Measurements from ENCODE around the gene LRRC28. TPM values are rescaled to one million over a fixed set of nuclear protein-coding genes. Genes with fewer than 3 reads are reported as not detected.
"Not testable (repeated sequence)": the region's sequence is repeated elsewhere in the genome, so short reads cannot be mapped to it uniquely, and the experiment has no call there.

LRRC28 gene
- total and polyA plus RNA-seq, 2 donors = 14.3 to 34.7 TPM

- not testable (repeated sequence) for H3K36me3 ChIP-seq (ENCODE audit: insufficient read depth); DNase-seq (ENCODE audit: extremely low spot score); H3K27ac ChIP-seq (ENCODE audit: low read depth); H3K4me3 ChIP-seq (ENCODE audit: low read depth, low read length); H3K4me1 ChIP-seq (ENCODE audit: insufficient read depth)
- 97% methylated on average over 6 of the region's 6 CpGs for WGBS
Observed at GRCh38 chr15:99234160-99234559, 17.1 kb upstream of the LRRC28 start.

GRCh38 chr15:99238849-99239248 is 12.4 kb upstream of the LRRC28 start:
- H3K27ac ChIP-seq (ENCODE audit: low read depth) = no peak overlapping the region
- peaks cover 2% of the 10 kb centered on the region for H3K36me3 ChIP-seq (ENCODE audit: insufficient read depth)
- 87% methylated on average over 3 of the region's 3 CpGs for WGBS
- H3K4me3 ChIP-seq (ENCODE audit: low read depth, low read length) = no peak overlapping the region
- DNase-seq (ENCODE audit: extremely low spot score) = no peak
- no peaks in the 10 kb centered on the region for H3K4me1 ChIP-seq (ENCODE audit: insufficient read depth)

- no peak overlapping the region for H3K4me3 ChIP-seq (ENCODE audit: low read depth, low read length)
- no peaks in the 10 kb centered on the region for H3K4me1 ChIP-seq (ENCODE audit: insufficient read depth)
- H3K36me3 ChIP-seq (ENCODE audit: insufficient read depth) = peaks cover 2% of the 10 kb centered on the region
- H3K27ac ChIP-seq (ENCODE audit: low read depth) = no peak overlapping the region
- 68% methylated on average over 1 of the region's 1 CpG for WGBS
- DNase-seq (ENCODE audit: extremely low spot score) = no peak
Observed at GRCh38 chr15:99239545-99240198, 11.6 kb upstream of the LRRC28 start.

GRCh38 chr15:99241752-99242151 is 9.5 kb upstream of the LRRC28 start:
- Histone ChIP-seq H3K36me3 (ENCODE audit: insufficient read depth) (peaks cover 2% of the 10 kb centered on the region), H3K4me3 (ENCODE audit: low read depth, low read length) (no peak overlapping the region), H3K27ac (ENCODE audit: low read depth) (no peak overlapping the region), H3K4me1 (ENCODE audit: insufficient read depth) (no peaks in the 10 kb centered on the region)
- DNase-seq (ENCODE audit: extremely low spot score) = no peak
- 94% methylated on average over 9 of the region's 9 CpGs for WGBS

- H3K27ac ChIP-seq (ENCODE audit: low read depth) = no peak overlapping the region
- WGBS = 93% methylated on average over 4 of the region's 4 CpGs
- DNase-seq (ENCODE audit: extremely low spot score) = no peak
- H3K36me3 ChIP-seq (ENCODE audit: insufficient read depth) = peaks cover 2% of the 10 kb centered on the region
- no peak overlapping the region for H3K4me3 ChIP-seq (ENCODE audit: low read depth, low read length)
- peaks cover 1% of the 10 kb centered on the region for H3K4me1 ChIP-seq (ENCODE audit: insufficient read depth)
Observed at GRCh38 chr15:99244306-99244705, 7.0 kb upstream of the LRRC28 start.

GRCh38 chr15:99247062-99247461 is 4.2 kb upstream of the LRRC28 start:
- Histone ChIP-seq H3K4me3 (ENCODE audit: low read depth, low read length) (no peak overlapping the region), H3K27ac (ENCODE audit: low read depth) (no peak overlapping the region), H3K36me3 (ENCODE audit: insufficient read depth) (no peaks in the 10 kb centered on the region), H3K4me1 (ENCODE audit: insufficient read depth) (peaks cover 1% of the 10 kb centered on the region)
- no peak for DNase-seq (ENCODE audit: extremely low spot score)
- 79% methylated on average over 3 of the region's 3 CpGs for WGBS

- 74% methylated on average over 7 of the region's 7 CpGs for WGBS
- no peaks in the 10 kb centered on the region for H3K36me3 ChIP-seq (ENCODE audit: insufficient read depth)
- H3K27ac ChIP-seq (ENCODE audit: low read depth) = no peak overlapping the region
- peaks cover 1% of the 10 kb centered on the region for H3K4me1 ChIP-seq (ENCODE audit: insufficient read depth)
- no peak overlapping the region for H3K4me3 ChIP-seq (ENCODE audit: low read depth, low read length)
- no peak for DNase-seq (ENCODE audit: extremely low spot score)
Observed at GRCh38 chr15:99248000-99248715, 3.1 kb upstream of the LRRC28 start.

- no peak within 1 kb of the TSS for H3K27ac ChIP-seq (ENCODE audit: low read depth)
- no peaks in the 10 kb centered on the region for H3K36me3 ChIP-seq (ENCODE audit: insufficient read depth)
- WGBS = 6% methylated on average over 14 of the region's 14 CpGs
- H3K4me3 ChIP-seq (ENCODE audit: low read depth, low read length) = peak within 1 kb of the TSS; percentile 60
- DNase-seq (ENCODE audit: extremely low spot score) = peak; percentile 86
- H3K4me1 ChIP-seq (ENCODE audit: insufficient read depth) = peaks cover 1% of the 10 kb centered on the region
Observed at GRCh38 chr15:99249270-99249841, 1.9 kb upstream of the LRRC28 start, which contains the start of gene TTC23. Gene TTC23, minus strand, starts transcription at chr15:99249581. Its CDS starts 20,869 bp downstream, at chr15:99228712.

GRCh38 chr15:99250001-99250400 is 1.3 kb upstream of the LRRC28 start:
- peaks cover 1% of the 10 kb centered on the region for H3K4me1 ChIP-seq (ENCODE audit: insufficient read depth)
- 29% methylated on average over 4 of the region's 4 CpGs for WGBS
- H3K27ac ChIP-seq (ENCODE audit: low read depth) = no peak overlapping the region

GRCh38 chr15:99250494-99250856 is 806 bp upstream of the LRRC28 start:
- 9% methylated on average over 7 of the region's 7 CpGs for WGBS
- no peak for DNase-seq (ENCODE audit: extremely low spot score)
- Histone ChIP-seq H3K27ac (ENCODE audit: low read depth) (peak overlapping the region; percentile 71), H3K36me3 (ENCODE audit: insufficient read depth) (no peaks in the 10 kb centered on the region), H3K4me1 (ENCODE audit: insufficient read depth) (peaks cover 1% of the 10 kb centered on the region), H3K4me3 (ENCODE audit: low read depth, low read length) (peak overlapping the region; percentile 60)

More at GRCh38 chr15:99250001-99250400, 1.3 kb upstream of the LRRC28 start:
- H3K4me3 ChIP-seq (ENCODE audit: low read depth, low read length) = no peak overlapping the region
- H3K36me3 ChIP-seq (ENCODE audit: insufficient read depth) = no peaks in the 10 kb centered on the region
- DNase-seq (ENCODE audit: extremely low spot score) = no peak

GRCh38 chr15:99252326-99252725 is 1.0 kb downstream of the LRRC28 start:
- WGBS = 73% methylated on average over 7 of the region's 7 CpGs
- Histone ChIP-seq H3K4me3 (ENCODE audit: low read depth, low read length) (peak overlapping the region; percentile 60), H3K4me1 (ENCODE audit: insufficient read depth) (peaks cover 1% of the 10 kb centered on the region), H3K36me3 (ENCODE audit: insufficient read depth) (no peaks in the 10 kb centered on the region), H3K27ac (ENCODE audit: low read depth) (no peak overlapping the region)
- no peak for DNase-seq (ENCODE audit: extremely low spot score)

- DNase-seq (ENCODE audit: extremely low spot score) = no peak
- H3K27ac ChIP-seq (ENCODE audit: low read depth) = no peak overlapping the region
- H3K4me3 ChIP-seq (ENCODE audit: low read depth, low read length) = no peak overlapping the region
- 93% methylated on average over 6 of the region's 6 CpGs for WGBS
- no peaks in the 10 kb centered on the region for H3K36me3 ChIP-seq (ENCODE audit: insufficient read depth)
- peaks cover 1% of the 10 kb centered on the region for H3K4me1 ChIP-seq (ENCODE audit: insufficient read depth)
Observed at GRCh38 chr15:99253381-99254090, 2.3 kb downstream of the LRRC28 start.

- no peak for DNase-seq (ENCODE audit: extremely low spot score)
- Histone ChIP-seq H3K4me3 (ENCODE audit: low read depth, low read length) (no peak overlapping the region), H3K4me1 (ENCODE audit: insufficient read depth) (no peaks in the 10 kb centered on the region), H3K36me3 (ENCODE audit: insufficient read depth) (no peaks in the 10 kb centered on the region), H3K27ac (ENCODE audit: low read depth) (no peak overlapping the region)
- WGBS = 92% methylated on average over 12 of the region's 12 CpGs
Observed at GRCh38 chr15:99257107-99257750, 5.9 kb downstream of the LRRC28 start.

Data from urinary bladder (tissue), 4 donors.